ENCODE results near the gene SULT1A1. TPM values are rescaled to one million over a fixed set of nuclear protein-coding genes. Genes with fewer than 3 reads are reported as not detected.
"Not testable (repeated sequence)": the region's sequence is repeated elsewhere in the genome, so short reads cannot be mapped to it uniquely, and the experiment has no call there.

SULT1A1 gene
- total RNA-seq, 2 experiments from 2014 or later: 13.8 to 14.4 TPM

- TF ChIP-seq CTCF (IDR thresholded peaks at IDR 0.05): no peak
- Histone ChIP-seq H3K36me3 (ENCODE audit: insufficient read depth, low read length) (no peaks in the 10 kb centered on the region), H3K27me3 (ENCODE audit: control insufficient read depth in 1 of 2, insufficient read depth in 2 of 2, low read length in 2 of 2) (no peaks in the 10 kb centered on the region), H3K4me3 (ENCODE audit: low read length) (no peak overlapping the region), H3K4me1 (ENCODE audit: insufficient read depth, low read length) (no peaks in the 10 kb centered on the region), H3K27ac (ENCODE audit: low read depth in 1 of 2, low read length in 2 of 2) (no peak overlapping the region), H3K9me3 (ENCODE audit: control insufficient read depth in 1 of 2, insufficient read depth in 1 of 2, low read length in 2 of 2) (no peaks in the 10 kb centered on the region)
- Mint-ChIP-seq H3K27me3 (no peaks in the 10 kb centered on the region), H3K36me3 (ENCODE audit: low read depth) (no peaks in the 10 kb centered on the region), H3K27ac (no peak overlapping the region), H3K4me1 (ENCODE audit: low read depth) (no peaks in the 10 kb centered on the region), H3K4me3 (no peak overlapping the region), H3K9me3 (no peaks in the 10 kb centered on the region)
- CTCF ChIA-PET: no interaction called here
- DNase-seq (no peak), ATAC-seq (ENCODE audit: poor library complexity) (no peak)
- POLR2A ChIA-PET: no interaction called here
- intact Hi-C loops (cut with DNase I, micrococcal nuclease): no loop called here
Observed at GRCh38 chr16:28603381-28604185, 6.3 kb downstream of the SULT1A1 start.

GRCh38 chr16:28602529-28602928 is 7.3 kb downstream of the SULT1A1 start:
- ChIA-PET CTCF (no interaction called here), POLR2A (no interaction called here)
- Mint-ChIP-seq H3K27me3 (no peaks in the 10 kb centered on the region), H3K36me3 (ENCODE audit: low read depth) (no peaks in the 10 kb centered on the region), H3K27ac (no peak overlapping the region), H3K9me3 (no peaks in the 10 kb centered on the region), H3K4me1 (ENCODE audit: low read depth) (no peaks in the 10 kb centered on the region), H3K4me3 (no peak overlapping the region)
- no peak overlapping the region for H3K4me3 ChIP-seq (ENCODE audit: low read length)
- peaks cover 3% of the 10 kb centered on the region for H3K4me1 ChIP-seq (ENCODE audit: insufficient read depth, low read length)
- ATAC-seq (ENCODE audit: poor library complexity) (no peak), DNase-seq (no peak)
- H3K27me3 ChIP-seq (ENCODE audit: control insufficient read depth in 1 of 2, insufficient read depth in 2 of 2, low read length in 2 of 2): no peaks in the 10 kb centered on the region
- no peaks in the 10 kb centered on the region for H3K9me3 ChIP-seq (ENCODE audit: control insufficient read depth in 1 of 2, insufficient read depth in 1 of 2, low read length in 2 of 2)
- TF ChIP-seq CTCF (IDR thresholded peaks at IDR 0.05): no peak
- intact Hi-C loops (cut with DNase I, micrococcal nuclease): no loop called here
- H3K27ac ChIP-seq (ENCODE audit: low read depth in 1 of 2, low read length in 2 of 2): no peak overlapping the region
- H3K36me3 ChIP-seq (ENCODE audit: insufficient read depth, low read length): no peaks in the 10 kb centered on the region

GRCh38 chr16:28602062-28602461 is 7.8 kb downstream of the SULT1A1 start:
- H3K4me1 Mint-ChIP-seq (ENCODE audit: low read depth); H3K27ac Mint-ChIP-seq; intact Hi-C loops (cut with DNase I, micrococcal nuclease); ATAC-seq (ENCODE audit: poor library complexity); H3K27ac ChIP-seq (ENCODE audit: low read depth in 1 of 2, low read length in 2 of 2); CTCF ChIA-PET; H3K9me3 ChIP-seq (ENCODE audit: control insufficient read depth in 1 of 2, insufficient read depth in 1 of 2, low read length in 2 of 2); POLR2A ChIA-PET; H3K9me3 Mint-ChIP-seq; H3K4me3 Mint-ChIP-seq; H3K36me3 ChIP-seq (ENCODE audit: insufficient read depth, low read length); DNase-seq; H3K4me1 ChIP-seq (ENCODE audit: insufficient read depth, low read length); H3K4me3 ChIP-seq (ENCODE audit: low read length); H3K27me3 Mint-ChIP-seq; H3K36me3 Mint-ChIP-seq (ENCODE audit: low read depth); H3K27me3 ChIP-seq (ENCODE audit: control insufficient read depth in 1 of 2, insufficient read depth in 2 of 2, low read length in 2 of 2): not testable (repeated sequence)

- H3K36me3 ChIP-seq (ENCODE audit: insufficient read depth, low read length); intact Hi-C loops (cut with DNase I, micrococcal nuclease); H3K4me1 ChIP-seq (ENCODE audit: insufficient read depth, low read length); H3K27me3 Mint-ChIP-seq; CTCF ChIA-PET; H3K27me3 ChIP-seq (ENCODE audit: control insufficient read depth in 1 of 2, insufficient read depth in 2 of 2, low read length in 2 of 2); H3K27ac ChIP-seq (ENCODE audit: low read depth in 1 of 2, low read length in 2 of 2); H3K27ac Mint-ChIP-seq; ATAC-seq (ENCODE audit: poor library complexity); POLR2A ChIA-PET; H3K36me3 Mint-ChIP-seq (ENCODE audit: low read depth); H3K4me3 ChIP-seq (ENCODE audit: low read length); H3K9me3 Mint-ChIP-seq; H3K9me3 ChIP-seq (ENCODE audit: control insufficient read depth in 1 of 2, insufficient read depth in 1 of 2, low read length in 2 of 2); DNase-seq; H3K4me1 Mint-ChIP-seq (ENCODE audit: low read depth): not testable (repeated sequence)
- peak overlapping the region; percentile 46 for H3K4me3 Mint-ChIP-seq
Observed at GRCh38 chr16:28601589-28601988, 8.3 kb downstream of the SULT1A1 start.

GRCh38 chr16:28600965-28601364 is 8.9 kb downstream of the SULT1A1 start:
- DNase-seq; H3K36me3 ChIP-seq (ENCODE audit: insufficient read depth, low read length); H3K36me3 Mint-ChIP-seq (ENCODE audit: low read depth); H3K27me3 ChIP-seq (ENCODE audit: control insufficient read depth in 1 of 2, insufficient read depth in 2 of 2, low read length in 2 of 2); H3K4me3 Mint-ChIP-seq; H3K27me3 Mint-ChIP-seq; H3K9me3 Mint-ChIP-seq; H3K27ac ChIP-seq (ENCODE audit: low read depth in 1 of 2, low read length in 2 of 2); H3K27ac Mint-ChIP-seq; CTCF ChIA-PET; H3K4me1 Mint-ChIP-seq (ENCODE audit: low read depth); POLR2A ChIA-PET; H3K9me3 ChIP-seq (ENCODE audit: control insufficient read depth in 1 of 2, insufficient read depth in 1 of 2, low read length in 2 of 2); H3K4me1 ChIP-seq (ENCODE audit: insufficient read depth, low read length); intact Hi-C loops (cut with DNase I, micrococcal nuclease); H3K4me3 ChIP-seq (ENCODE audit: low read length): not testable (repeated sequence)
- ATAC-seq (ENCODE audit: poor library complexity): peak; percentile 18
